Endometrial microvascular endothelial cells (primary cell): ENCODE data around the gene PANK1. TPM values are rescaled to one million over a fixed set of nuclear protein-coding genes. Genes with fewer than 3 reads are reported as not detected.

Source experiments
- in situ Hi-C: cut with HindIII; loops from 2 replicates; pipeline ENCODE4 v1.10.0; 2017; ENCODE audit warnings: low sequenced_read_pairs, low pct_unique_long_range_greater_than_20kb; ENCODE audit errors: inconsistent ontology term
- total RNA-seq: library from RNA; depleted of rRNA; stranded (reverse); fragments of >200 nt; gene quantifications from one replicate; pipeline ENCODE4 v1.2.3, GENCODE V29; 2015; ENCODE audit errors: inconsistent ontology term

Gene PANK1
- total RNA-seq, 1 donor from 2014 or later = 3.1 TPM

DNA sequence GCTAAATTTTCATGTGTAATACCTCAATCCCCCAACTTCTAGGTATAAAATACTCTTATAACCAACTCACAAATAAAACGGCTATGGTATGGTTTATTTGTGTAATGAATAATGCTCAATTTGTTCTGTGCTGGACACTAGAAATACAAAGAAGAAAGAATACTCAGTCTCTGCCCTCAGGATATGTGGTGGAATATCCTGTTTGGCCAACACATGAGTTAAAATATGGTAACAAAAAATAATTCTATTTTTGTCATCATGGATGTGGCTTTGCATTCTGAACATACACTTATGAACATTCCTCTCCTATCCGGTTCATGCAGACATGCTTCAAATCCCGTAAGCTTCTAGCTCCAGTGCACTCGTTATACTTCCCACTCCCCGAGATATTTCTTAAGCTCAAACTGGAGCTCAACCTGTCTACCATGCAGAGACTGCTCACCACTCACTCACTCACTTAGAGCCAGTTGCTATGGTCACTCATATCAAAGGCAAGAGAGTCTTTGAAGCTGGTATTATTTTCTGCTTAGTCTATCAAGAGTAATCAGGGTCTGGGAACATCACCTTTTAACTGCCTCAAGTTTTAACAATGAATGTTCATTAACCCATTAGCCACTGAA, 55.8 kb downstream of the PANK1 start:
- in situ Hi-C loops = no loop called here

DNA sequence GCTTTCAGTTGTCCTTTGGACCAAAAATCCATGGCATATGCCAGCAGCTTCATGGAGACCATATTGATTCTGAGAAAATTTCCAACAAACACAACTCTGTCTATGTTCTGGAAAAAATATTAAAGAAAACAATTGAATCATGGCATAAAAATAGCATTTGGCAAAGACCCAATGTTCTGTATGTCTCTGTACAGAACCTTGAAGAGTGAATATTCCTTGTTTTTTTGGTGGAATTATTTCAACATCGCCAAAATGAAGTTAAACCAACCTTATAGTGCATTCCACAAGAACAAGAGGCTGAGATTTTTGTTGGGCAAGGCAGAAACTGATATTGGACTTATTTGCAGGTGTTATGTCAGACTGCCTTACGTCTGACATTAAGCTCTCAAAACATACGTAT, 56.4 kb downstream of the PANK1 start:
- in situ Hi-C loops = no loop called here

DNA sequence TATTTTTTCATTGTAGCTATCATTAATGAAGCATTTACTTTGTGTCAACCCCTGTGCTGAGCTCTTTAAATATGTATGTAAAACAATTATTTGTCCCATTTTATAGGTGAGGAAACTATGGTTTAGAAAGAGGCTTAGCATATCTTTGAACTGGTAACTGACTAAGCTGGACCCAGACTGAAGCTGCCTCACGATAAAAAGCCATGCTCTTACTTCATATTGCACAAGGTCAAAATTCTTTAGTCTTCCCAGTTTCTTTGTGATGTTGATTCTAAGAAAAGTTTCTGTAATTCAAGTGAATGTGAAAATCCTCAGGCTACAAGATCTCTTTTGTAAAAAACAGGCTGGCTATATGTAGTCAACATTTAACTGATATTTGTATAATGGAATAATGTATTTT, 63.0 kb downstream of the PANK1 start:
- in situ Hi-C loops = no loop called here

DNA sequence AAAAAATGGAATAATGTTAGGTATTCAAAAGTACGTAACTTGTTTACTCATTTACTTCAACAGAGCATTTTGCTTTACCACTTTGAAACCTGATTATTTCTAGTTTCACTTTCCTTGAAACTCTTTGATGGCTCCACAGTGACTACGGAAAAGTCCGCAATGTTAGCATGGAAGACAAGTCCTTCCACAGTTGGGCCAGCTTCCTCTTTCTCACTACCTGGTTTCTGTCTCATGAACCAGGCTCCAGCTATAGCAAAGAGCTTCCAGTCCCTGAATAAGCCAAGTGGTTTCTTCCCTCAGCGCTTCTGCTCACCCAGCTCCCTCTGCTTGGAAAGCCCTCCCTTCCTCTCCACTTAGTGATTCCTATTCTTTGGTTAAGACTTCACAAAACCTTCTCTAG, 64.8 kb downstream of the PANK1 start:
- in situ Hi-C loops = no loop called here

DNA sequence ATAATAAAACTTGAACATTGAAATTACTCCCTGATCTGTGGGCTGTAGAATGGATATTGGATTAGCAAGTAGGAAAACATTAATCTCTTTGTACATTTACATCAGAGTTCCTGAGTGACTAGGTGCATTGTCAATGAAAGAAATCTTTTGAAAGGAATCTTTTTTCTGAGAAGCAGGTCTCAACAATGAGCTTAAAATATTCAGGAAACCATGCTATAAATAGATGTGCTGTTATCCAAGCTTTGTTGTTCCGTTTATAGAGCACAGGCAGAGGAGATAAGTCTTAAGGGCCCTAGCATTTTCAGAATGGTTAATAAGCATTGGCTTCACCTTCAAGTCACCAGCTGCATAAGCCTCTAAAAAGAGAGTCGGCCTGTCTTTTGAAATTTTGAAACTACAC, 68.3 kb downstream of the PANK1 start:
- in situ Hi-C loops = no loop called here

DNA sequence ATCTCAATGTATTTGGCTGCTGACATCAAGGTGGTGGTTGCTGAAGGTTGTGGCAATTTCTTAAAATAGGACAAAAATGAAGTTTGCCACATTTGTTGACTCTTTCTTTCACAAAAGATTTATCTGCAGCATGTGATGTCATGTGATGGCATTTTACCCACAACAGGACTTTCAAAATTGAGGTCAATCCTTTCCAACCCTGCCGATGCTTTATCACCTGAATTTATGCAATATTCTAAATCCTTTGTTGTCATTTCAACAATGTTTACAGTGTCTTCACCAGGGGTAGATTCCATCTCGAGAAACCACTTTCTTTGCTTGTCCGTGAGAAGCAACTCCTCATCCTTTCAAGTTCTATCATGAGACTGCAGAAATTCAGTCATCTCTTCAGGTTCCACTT, 69.0 kb downstream of the PANK1 start:
- in situ Hi-C loops = no loop called here

DNA sequence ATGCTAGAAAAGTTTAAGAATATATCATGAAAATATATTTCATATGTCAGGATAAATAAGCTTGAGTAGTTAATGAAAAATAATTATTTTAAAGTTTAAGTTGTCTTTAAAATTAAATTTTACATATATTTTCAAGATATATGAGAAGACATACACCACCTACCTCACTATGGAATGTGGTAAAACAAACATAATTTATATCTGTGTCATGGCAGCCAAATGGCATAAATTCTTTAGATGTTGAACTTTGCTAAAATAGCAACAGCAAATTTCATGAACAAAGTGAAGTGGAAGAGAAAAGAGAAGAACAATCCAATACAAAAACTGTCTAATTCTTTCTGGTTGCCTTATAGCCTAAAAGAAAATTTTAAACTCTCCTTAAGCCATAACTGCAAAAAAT, 70.0 kb downstream of the PANK1 start:
- in situ Hi-C loops = no loop called here

DNA sequence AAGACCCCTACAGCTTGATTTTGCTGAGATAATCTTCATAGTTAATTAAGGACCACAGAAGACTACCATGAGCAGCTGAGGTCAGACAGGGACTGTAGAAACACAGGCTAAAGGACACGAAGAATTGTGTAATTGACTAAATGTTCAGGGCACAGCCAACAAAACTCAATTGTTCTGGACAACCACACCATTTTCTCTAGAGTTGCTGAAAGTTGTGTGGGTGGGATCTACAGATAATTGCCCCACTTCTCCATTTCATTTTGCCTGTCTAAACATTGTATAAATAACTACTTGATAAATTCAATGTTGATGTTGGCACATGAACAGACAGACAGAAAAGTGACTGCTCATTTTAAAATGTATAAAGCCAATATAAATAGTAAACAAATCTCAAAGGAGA, 70.7 kb downstream of the PANK1 start:
- in situ Hi-C loops = loop anchor here (25.0 kb wide), 1 partner anchor 162 kb away; the partner anchor contains the start of gene IFIT5

DNA sequence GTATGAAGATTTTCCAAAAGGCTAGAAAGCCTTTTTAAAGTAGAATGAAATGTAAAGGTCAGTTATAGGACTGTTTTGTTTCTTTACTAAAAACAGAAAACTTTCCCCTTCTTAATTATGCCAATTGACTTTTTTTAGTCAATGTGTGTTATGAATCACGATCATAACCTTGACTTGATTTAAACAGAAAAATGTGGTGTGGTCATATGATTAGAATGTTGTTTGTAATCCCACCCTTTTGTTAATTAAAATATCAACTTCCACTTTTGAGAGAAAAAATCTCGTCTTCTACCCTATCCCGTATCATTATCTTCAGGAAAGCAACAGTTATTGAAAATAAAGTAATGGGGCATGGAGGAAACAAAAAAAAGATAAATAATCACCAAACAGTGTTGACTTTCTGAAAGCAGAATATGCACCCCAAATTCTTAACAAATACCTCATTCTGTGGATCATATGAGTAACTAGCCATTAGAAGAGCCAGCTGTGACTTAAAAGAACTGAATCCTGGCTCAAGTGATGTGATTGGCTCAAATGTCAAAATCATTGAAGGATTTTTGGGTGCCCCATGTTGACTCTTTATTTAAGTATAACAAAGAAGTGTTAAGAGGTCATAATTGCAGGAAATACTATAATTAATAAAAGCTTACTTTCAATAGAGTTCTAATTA, 77.3 kb downstream of the PANK1 start:
- in situ Hi-C loops = loop anchor here (25.0 kb wide), 1 partner anchor 155 kb away; the partner anchor contains the start of gene IFIT5

DNA sequence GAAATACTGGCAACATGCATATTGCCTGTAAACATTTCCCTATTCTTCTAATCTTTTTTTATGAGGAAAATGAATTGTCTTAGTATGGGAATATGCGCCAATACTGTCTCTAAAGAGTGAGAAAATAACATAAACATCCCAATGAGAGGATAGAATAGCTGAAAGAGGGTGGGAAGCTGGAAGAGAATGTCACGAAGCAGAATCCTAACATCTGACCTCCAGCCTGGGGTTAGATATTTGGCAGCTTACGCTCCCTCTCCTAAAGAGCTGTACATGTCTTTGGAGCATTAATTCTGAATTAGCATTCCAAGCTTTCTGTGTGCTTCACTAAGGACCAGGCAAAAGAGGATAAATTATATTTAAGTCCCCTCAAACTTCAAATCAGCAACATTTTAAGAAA, 78.0 kb downstream of the PANK1 start:
- in situ Hi-C loops = loop anchor here (25.0 kb wide), 1 partner anchor 155 kb away; the partner anchor contains the start of gene IFIT5

DNA sequence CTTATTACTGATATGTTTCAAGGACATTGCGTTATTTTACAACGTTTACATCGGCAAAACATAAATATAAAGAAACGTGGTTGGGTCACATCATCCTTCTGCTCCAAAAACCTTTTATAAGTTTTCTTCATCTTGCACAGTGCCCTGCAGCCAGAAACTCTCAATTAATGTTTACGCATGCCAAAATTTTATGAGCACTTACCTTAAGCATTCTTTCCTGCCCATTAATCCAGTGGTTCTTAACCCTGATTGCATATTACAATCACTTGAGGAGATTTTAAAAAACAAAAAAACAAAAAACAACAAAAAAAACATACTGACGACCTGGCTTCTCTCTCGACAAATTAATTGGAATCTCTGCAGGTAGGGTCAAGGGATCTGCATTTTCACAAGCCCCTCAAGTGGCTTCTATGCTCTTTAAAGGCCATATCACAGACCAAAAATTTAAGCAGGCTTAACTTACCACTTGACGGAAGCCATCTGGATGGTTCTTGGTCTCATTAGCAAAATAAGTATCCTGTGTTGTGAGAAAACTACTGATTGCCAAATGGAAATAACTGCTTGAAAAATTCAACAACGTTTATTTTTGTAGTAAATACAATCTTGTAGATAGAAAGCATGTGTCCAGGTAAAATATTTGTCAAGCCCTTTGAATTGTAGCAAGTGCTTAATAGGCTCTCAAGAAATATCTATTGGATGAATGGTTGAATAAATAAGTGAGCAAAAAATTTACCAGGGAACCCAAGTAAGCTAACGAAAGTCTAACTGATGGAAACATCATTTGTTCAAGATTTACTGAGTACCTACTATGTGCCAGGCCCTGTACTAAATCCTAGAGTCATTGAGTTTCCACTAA, 78.7 kb downstream of the PANK1 start:
- in situ Hi-C loops = loop anchor here (25.0 kb wide), 1 partner anchor 154 kb away; the partner anchor contains the start of gene IFIT5

DNA sequence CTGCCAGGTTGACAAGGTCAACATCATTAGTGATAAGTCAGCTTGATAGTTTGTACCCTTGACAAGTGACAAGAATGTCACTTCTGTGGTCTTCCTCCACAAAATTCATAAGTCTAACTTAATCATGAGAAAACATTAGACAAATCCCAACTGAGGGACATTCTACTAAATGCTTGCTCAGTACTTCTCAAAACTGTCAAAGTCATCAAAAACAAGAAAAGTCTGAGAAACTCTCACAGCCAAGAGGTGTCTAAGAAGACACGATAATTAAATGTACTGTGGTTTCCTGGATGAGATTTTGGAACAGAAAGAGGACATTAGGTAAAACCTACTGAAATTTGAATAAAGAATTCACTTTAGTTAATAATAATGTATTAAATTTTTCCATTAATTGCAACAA, 79.9 kb downstream of the PANK1 start:
- in situ Hi-C loops = loop anchor here (25.0 kb wide), 1 partner anchor 153 kb away; the partner anchor contains the start of gene IFIT5

DNA sequence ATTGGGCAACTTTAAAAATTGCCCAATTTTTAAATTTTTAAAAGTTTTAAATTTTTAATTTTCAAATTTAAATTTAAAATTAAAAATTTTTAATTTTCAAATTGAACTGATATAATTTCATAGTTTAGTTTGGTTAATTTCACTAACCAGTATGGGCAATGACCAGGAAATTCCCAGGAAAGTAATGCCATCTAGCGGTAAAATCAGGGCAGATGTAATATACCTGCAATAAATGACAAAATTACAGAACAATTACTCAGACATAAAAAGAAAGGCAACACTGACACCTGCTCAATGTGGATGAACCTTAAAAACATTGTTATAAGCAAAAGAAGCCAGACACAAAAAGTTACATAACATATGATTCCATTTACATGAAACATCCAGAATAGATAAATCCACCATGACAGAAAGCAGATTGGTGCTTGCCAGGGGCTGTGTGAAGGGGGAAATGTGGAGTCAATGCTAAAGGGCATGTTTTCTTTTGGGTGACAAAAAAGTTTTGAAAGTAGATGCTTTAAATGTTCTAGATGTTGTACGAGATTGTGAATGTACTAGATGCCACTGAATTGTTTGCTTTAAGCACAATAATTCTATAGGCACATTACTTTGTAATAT, 81.1 kb downstream of the PANK1 start:
- in situ Hi-C loops = loop anchor here (25.0 kb wide), 1 partner anchor 152 kb away; the partner anchor contains the start of gene IFIT5

DNA sequence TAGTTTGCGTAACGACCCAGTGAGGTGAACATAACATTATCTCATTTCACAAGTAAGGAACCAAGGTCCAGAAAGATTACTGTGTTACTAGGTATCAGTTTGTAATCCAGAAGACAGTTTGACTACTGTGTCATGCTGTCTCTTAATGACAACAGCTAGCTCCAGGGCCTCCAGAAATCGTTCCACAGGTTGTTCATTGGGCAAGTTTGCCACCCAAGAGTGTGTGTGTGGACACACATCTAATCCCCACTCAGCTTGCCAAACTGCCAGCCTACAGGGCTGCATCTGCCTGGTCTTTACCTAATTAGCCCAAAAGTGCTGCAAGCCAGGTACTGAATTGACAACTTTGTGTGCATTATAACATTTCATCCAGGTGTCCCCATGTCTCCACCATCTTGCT, 81.7 kb downstream of the PANK1 start:
- in situ Hi-C loops = loop anchor here (25.0 kb wide), 1 partner anchor 151 kb away; the partner anchor contains the start of gene IFIT5

DNA sequence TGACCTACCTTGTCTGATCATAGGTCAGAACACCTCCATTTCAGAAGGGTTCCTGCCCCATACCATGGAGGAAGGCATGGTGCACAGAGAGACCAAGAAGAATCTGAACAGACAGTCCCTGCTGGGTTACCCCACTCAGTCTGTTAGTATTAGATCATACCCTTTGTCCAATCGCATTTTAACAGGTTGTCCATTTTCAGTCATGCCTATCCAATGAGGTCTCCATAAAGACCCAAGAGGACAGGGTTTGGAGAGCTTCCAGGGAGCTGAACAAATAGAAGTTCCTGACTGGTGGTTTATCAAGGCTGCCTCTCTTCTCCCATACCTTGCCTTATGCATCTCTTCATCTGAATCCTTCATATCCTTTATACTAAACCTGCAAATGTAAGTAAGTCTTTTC, 88.4 kb downstream of the PANK1 start:
- in situ Hi-C loops = loop anchor here (25.0 kb wide), 1 partner anchor 144 kb away; the partner anchor contains the start of gene IFIT5

DNA sequence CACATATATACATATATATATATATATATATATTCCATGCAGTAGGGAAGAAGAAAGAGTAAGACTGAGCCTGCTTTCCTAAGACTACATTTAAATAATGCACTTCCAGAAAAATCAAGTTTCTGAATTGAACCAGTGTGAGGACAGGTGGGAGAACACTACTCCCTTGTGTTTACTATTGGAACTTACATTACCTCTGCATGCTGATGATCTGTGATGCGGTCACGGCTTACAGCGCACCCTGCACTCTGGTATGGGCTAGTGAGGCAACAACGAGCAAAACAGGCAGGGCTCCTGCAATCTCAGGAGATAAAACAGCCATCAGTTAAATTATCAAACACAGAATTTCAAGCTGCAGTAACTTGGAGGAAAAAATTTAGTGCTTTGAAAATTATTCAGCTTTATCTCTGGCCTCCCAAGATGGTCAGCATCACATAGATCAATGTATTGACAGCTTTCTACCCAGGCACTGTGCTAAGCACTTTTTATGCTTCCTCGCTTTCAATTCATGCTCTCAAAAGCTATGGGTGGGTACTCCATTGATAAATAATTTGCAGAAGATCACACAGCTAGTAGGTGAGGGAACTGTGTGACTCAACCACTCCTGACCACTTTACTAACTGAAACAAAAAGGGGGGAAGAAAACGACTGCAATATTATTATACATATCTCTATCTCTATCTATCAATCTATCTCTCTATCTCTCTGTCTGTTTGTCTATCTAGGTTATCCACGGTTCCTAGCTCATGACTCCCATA, 89.2 kb downstream of the PANK1 start:
- in situ Hi-C loops = loop anchor here (25.0 kb wide), 1 partner anchor 144 kb away; the partner anchor contains the start of gene IFIT5

DNA sequence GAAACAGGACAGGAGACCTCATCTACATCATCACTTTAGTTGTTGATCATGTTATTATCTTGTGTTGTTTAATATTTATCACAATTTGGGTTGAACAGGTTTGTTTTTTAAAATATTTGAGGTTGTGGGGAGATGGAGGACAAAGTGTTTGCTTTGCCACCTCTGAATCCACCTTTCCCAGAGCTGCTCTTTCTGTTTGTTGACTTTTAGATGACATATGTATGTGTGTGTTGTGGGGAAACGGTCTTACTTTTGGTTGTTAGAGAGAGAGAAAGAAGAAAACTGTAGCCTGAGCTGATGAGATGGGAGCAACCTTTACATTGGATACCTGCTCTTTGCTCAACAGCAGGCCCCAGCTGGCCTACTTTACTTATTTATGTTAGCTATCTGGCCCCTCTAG, 90.6 kb downstream of the PANK1 start:
- in situ Hi-C loops = loop anchor here (25.0 kb wide), 1 partner anchor 142 kb away; the partner anchor contains the start of gene IFIT5
